ENCODE data around the gene CTAG1B.

DNA sequence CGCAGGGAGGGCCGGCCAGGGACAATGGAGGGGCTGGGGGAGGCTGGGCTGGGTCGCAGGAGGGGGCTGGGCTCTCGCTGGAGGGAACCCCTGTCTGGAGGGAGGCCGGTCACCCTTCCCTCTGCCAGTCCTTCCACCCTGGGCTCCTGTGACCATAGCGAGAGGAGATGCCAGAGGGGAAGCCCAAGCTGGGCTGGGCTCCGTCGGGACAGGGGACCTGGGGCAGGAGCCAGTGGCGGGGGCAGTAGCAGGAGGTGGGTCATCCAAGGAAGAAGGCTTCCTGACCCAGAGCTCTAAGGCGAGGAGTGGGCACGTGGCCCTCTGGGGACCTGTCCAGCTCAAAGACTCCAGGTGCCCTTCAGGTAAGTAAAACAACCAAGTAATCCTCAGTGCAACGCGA, 16.9 kb downstream of the CTAG1B start:
- TF ChIP-seq CTCF (IDR thresholded peaks at IDR 0.05; ENCODE audit: poor library complexity) (no peak), EZH2 (IDR thresholded peaks at IDR 0.05; ENCODE audit: borderline replicate concordance) (no peak)
